HEK293 (cell line): ENCODE data around the gene HMG20B.

Experiments
- CTCF ChIA-PET: fragments of 350-600 bp; formaldehyde crosslinking; extraction: SDS; loops from one replicate; lab custom pipeline; 2021; ENCODE audit warnings: antibody characterized with exemption; lab: Yijun Ruan, JAX
- POLR2A ChIA-PET: fragments of 300-600 bp; formaldehyde crosslinking; extraction: SDS; loops from one replicate; lab custom pipeline; 2020; ENCODE audit warnings: antibody characterized with exemption, inconsistent platforms; lab: Yijun Ruan, JAX
- H3K27ac ChIP-seq: fragments of 200-500 bp; sonication (Bioruptor generic); 2 replicates; pipeline ENCODE4 v1.5.1; 2014; ENCODE audit warnings: low read depth, low read length, control low read depth, inconsistent platforms; ENCODE audit errors: extremely low read depth
- H3K36me3 ChIP-seq, 2 experiments: fragments of 200-500 bp in 1 of 2; sonication (Bioruptor generic) in 1 of 2; 1 replicate in 1 of 2; 2 replicates in 1 of 2; pipeline ENCODE4 v1.5.1; 2014 to 2017; ENCODE audit warnings: inconsistent platforms in 2 of 2, low read length in 2 of 2; ENCODE audit not compliant: control insufficient read depth in 2 of 2, insufficient read depth in 1 of 2
- H3K4me1 ChIP-seq: fragments of 200-500 bp; sonication (Bioruptor generic); 2 replicates; pipeline ENCODE4 v1.5.1; 2014; ENCODE audit warnings: mild to moderate bottlenecking, low read length, inconsistent platforms; ENCODE audit not compliant: control insufficient read depth, insufficient read depth
- H3K4me3 ChIP-seq: 2 replicates; pipeline ENCODE4 v1.5.1; 2011; ENCODE audit warnings: low read depth, mild to moderate bottlenecking, control low read depth, low read length, moderate library complexity
- H3K9me3 ChIP-seq: fragments of 200-500 bp; sonication (Bioruptor generic); 2 replicates; pipeline ENCODE4 v1.5.1; 2014; ENCODE audit warnings: low read depth, low read length, inconsistent platforms; ENCODE audit not compliant: control insufficient read depth, insufficient read depth
- EGR2 ChIP-seq: fragments of 450-650 bp; formaldehyde crosslinking; IDR thresholded peaks from 2 replicates; pipeline ENCODE4 v1.5.1; 2016; ENCODE audit warnings: low read depth, missing biosample characterization, missing genetic modification characterization
- REPIN1 ChIP-seq: fragments of 450-650 bp; formaldehyde crosslinking; IDR thresholded peaks from 2 replicates; pipeline ENCODE4 v1.5.1; 2017; ENCODE audit warnings: missing biosample characterization, missing genetic modification characterization, low read depth
- SP2 ChIP-seq: fragments of 450-650 bp; formaldehyde crosslinking; IDR thresholded peaks from 2 replicates; pipeline ENCODE4 v1.5.1; 2016; ENCODE audit warnings: missing biosample characterization, missing genetic modification characterization
- TRIM28 ChIP-seq: IDR thresholded peaks from 2 replicates; pipeline ENCODE4 v1.6.1; 2011; ENCODE audit warnings: low read length, control low read depth, borderline replicate concordance
- ZBTB17 ChIP-seq: fragments of 450-650 bp; formaldehyde crosslinking; IDR thresholded peaks from 2 replicates; pipeline ENCODE4 v1.5.1; 2016; ENCODE audit warnings: missing biosample characterization, missing genetic modification characterization
- ZBTB21 ChIP-seq: fragments of 450-650 bp; formaldehyde crosslinking; IDR thresholded peaks from 2 replicates; pipeline ENCODE4 v1.5.1; 2017; ENCODE audit warnings: missing biosample characterization, missing genetic modification characterization
- ZFP3 ChIP-seq: fragments of 450-650 bp; formaldehyde crosslinking; IDR thresholded peaks from 2 replicates; pipeline ENCODE4 v1.5.1; 2016; ENCODE audit warnings: low read depth, missing biosample characterization, missing genetic modification characterization
- ZNF140 ChIP-seq: fragments of 450-650 bp; formaldehyde crosslinking; IDR thresholded peaks from 2 replicates; pipeline ENCODE4 v1.5.1; 2016; ENCODE audit warnings: missing biosample characterization, missing genetic modification characterization
- ZNF211 ChIP-seq: fragments of 450-650 bp; formaldehyde crosslinking; IDR thresholded peaks from 2 replicates; pipeline ENCODE4 v1.5.1; 2016; ENCODE audit warnings: low read depth, missing biosample characterization, missing genetic modification characterization
- ZNF341 ChIP-seq: fragments of 450-650 bp; formaldehyde crosslinking; IDR thresholded peaks from 2 replicates; pipeline ENCODE4; 2016; ENCODE audit warnings: low read depth, missing biosample characterization, missing genetic modification characterization
- ZNF416 ChIP-seq: fragments of 450-650 bp; formaldehyde crosslinking; IDR thresholded peaks from 2 replicates; pipeline ENCODE4 v1.5.1; 2016; ENCODE audit warnings: missing biosample characterization, missing genetic modification characterization
- ZNF423 ChIP-seq: fragments of 450-650 bp; formaldehyde crosslinking; IDR thresholded peaks from 2 replicates; pipeline ENCODE4 v1.5.1; 2016; ENCODE audit warnings: missing biosample characterization, missing genetic modification characterization
- ZNF560 ChIP-seq: fragments of 450-650 bp; formaldehyde crosslinking; IDR thresholded peaks from 2 replicates; pipeline ENCODE4 v1.5.1; 2017; ENCODE audit warnings: missing biosample characterization, missing genetic modification characterization, borderline replicate concordance
- ZNF76 ChIP-seq: fragments of 450-650 bp; formaldehyde crosslinking; IDR thresholded peaks from 2 replicates; pipeline ENCODE4; 2016; ENCODE audit warnings: low read depth, missing biosample characterization, missing genetic modification characterization, borderline replicate concordance
- TF ChIP-seq, protein P1 (sequence below): fragments of 450-650 bp; formaldehyde crosslinking; IDR thresholded peaks from 2 replicates; pipeline ENCODE4 v1.5.1; 2016; ENCODE audit warnings: missing biosample characterization, missing genetic modification characterization
- TF ChIP-seq, protein P2 (sequence below): fragments of 450-650 bp; formaldehyde crosslinking; IDR thresholded peaks from 2 replicates; pipeline ENCODE4 v1.5.1; 2016; ENCODE audit warnings: missing biosample characterization, missing genetic modification characterization
- TF ChIP-seq, protein P3 (sequence below): fragments of 450-650 bp; formaldehyde crosslinking; IDR thresholded peaks from 2 replicates; pipeline ENCODE4 v1.5.1; 2016; ENCODE audit warnings: missing biosample characterization, missing genetic modification characterization
- TF ChIP-seq, protein P4 (sequence below): fragments of 450-650 bp; formaldehyde crosslinking; IDR thresholded peaks from 2 replicates; pipeline ENCODE4 v1.5.1; 2016; ENCODE audit warnings: missing biosample characterization, missing genetic modification characterization

Gene HMG20B

DNA sequence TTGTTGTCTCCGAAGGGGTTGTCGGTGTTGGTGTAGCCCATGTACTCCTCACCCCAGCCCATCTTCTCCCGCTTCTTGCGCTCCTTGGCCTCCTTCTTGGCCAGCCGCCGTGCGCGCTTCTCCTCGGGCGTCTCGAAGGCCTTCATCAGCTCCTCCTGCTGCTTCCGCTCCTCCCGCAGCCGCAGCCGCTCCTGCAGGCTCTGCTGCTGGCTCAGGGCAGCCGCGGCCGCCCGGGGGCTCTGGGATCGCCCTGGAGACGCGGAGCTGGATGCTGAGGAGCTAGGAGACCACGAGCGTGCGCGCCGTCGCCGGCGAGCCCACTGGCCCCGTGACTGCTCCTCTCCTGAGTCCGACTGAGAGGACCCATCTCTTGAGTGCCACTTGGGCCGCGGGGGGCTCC, 51.0 kb downstream of the HMG20B start (continued):
- TF ChIP-seq, protein P1, sequence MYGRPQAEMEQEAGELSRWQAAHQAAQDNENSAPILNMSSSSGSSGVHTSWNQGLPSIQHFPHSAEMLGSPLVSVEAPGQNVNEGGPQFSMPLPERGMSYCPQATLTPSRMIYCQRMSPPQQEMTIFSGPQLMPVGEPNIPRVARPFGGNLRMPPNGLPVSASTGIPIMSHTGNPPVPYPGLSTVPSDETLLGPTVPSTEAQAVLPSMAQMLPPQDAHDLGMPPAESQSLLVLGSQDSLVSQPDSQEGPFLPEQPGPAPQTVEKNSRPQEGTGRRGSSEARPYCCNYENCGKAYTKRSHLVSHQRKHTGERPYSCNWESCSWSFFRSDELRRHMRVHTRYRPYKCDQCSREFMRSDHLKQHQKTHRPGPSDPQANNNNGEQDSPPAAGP (tag by site-specific recombination) = no peak
- TF ChIP-seq, protein P2, sequence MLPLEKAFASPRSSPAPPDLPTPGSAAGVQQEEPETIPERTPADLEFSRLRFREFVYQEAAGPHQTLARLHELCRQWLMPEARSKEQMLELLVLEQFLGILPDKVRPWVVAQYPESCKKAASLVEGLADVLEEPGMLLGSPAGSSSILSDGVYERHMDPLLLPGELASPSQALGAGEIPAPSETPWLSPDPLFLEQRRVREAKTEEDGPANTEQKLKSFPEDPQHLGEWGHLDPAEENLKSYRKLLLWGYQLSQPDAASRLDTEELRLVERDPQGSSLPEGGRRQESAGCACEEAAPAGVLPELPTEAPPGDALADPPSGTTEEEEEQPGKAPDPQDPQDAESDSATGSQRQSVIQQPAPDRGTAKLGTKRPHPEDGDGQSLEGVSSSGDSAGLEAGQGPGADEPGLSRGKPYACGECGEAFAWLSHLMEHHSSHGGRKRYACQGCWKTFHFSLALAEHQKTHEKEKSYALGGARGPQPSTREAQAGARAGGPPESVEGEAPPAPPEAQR = no peak
- no peak for TF ChIP-seq ZNF423 (tag by site-specific recombination)
- TF ChIP-seq, protein P3, sequence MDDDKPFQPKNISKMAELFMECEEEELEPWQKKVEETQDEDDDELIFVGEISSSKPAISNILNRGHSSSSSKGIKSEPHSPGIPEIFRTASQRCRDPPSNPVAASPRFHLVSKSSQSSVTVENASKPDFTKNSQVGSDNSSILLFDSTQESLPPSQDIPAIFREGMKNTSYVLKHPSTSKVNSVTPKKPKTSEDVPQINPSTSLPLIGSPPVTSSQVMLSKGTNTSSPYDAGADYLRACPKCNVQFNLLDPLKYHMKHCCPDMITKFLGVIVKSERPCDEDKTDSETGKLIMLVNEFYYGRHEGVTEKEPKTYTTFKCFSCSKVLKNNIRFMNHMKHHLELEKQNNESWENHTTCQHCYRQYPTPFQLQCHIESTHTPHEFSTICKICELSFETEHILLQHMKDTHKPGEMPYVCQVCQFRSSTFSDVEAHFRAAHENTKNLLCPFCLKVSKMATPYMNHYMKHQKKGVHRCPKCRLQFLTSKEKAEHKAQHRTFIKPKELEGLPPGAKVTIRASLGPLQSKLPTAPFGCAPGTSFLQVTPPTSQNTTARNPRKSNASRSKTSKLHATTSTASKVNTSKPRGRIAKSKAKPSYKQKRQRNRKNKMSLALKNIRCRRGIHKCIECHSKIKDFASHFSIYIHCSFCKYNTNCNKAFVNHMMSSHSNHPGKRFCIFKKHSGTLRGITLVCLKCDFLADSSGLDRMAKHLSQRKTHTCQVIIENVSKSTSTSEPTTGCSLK (tag by site-specific recombination) = no peak
- no peak for TF ChIP-seq ZNF416 (tag by site-specific recombination)
- TF ChIP-seq, protein P4, sequence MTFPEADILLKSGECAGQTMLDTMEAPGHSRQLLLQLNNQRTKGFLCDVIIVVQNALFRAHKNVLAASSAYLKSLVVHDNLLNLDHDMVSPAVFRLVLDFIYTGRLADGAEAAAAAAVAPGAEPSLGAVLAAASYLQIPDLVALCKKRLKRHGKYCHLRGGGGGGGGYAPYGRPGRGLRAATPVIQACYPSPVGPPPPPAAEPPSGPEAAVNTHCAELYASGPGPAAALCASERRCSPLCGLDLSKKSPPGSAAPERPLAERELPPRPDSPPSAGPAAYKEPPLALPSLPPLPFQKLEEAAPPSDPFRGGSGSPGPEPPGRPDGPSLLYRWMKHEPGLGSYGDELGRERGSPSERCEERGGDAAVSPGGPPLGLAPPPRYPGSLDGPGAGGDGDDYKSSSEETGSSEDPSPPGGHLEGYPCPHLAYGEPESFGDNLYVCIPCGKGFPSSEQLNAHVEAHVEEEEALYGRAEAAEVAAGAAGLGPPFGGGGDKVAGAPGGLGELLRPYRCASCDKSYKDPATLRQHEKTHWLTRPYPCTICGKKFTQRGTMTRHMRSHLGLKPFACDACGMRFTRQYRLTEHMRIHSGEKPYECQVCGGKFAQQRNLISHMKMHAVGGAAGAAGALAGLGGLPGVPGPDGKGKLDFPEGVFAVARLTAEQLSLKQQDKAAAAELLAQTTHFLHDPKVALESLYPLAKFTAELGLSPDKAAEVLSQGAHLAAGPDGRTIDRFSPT = no peak

DNA sequence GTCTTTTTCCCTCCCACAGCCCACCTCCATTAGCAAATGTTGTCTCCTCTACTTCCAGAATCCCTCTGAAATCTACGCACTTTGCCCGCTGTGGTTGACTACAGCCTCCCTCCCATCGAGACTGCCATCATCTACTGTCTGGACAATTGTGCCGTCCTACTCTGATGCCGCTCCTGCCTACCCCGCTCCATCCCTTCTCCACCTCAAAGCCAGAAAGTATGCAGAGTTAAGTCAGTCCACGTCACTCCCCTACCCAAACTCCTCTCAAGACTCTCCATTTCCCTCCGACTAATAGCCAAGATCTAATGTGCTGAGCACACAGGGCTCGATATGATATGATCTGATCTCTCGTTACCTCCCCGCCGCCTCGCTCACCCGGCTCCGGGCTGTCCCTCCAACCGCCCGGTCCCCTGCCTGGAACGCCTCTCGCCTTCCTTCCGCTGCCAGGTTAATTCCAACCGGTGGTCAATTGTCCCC, 53.3 kb downstream of the HMG20B start:
- H3K27ac ChIP-seq = peak overlapping the region; percentile 97
- no peaks in the 10 kb centered on the region for H3K4me1 ChIP-seq
- no peak for TF ChIP-seq TRIM28
- TF ChIP-seq ZBTB21 (tag by site-specific recombination) = peak; percentile 43; the same call in 1 of the 2 replicates
- peak; percentile 66 for TF ChIP-seq ZNF76 (tag by site-specific recombination)
- peak; percentile 82 for TF ChIP-seq ZBTB17 (tag by site-specific recombination)
- TF ChIP-seq REPIN1 (tag by site-specific recombination) = no peak
- TF ChIP-seq ZNF140 (tag by site-specific recombination) = no peak
- TF ChIP-seq EGR2 (tag by site-specific recombination) = 0 out of 2 replicates have a peak, but pooled peaks have one; percentile 23
- TF ChIP-seq ZNF341 (tag by site-specific recombination) = peak; percentile 90
- TF ChIP-seq SP2 = peak; percentile 40; the same call in 1 of the 2 replicates
- TF ChIP-seq ZNF211 = no peak
- TF ChIP-seq ZNF560 (tag by site-specific recombination) = no peak
- no peak for TF ChIP-seq ZFP3 (tag by site-specific recombination)
- peak overlapping the region; percentile 90 for H3K4me3 ChIP-seq
- H3K9me3 ChIP-seq = no peaks in the 10 kb centered on the region
- ChIA-PET CTCF (interaction anchor here (1.0 kb wide), 1 partner anchor 81 kb away, joined by 3 read pairs; no protein-coding TSS in a partner anchor), POLR2A (no interaction called here)
- H3K36me3 ChIP-seq = peaks cover 0 to 21% of the 10 kb centered on the region in 2 experiments; a peak in 2 of 3 replicates
